HG03432 (cell line): ENCODE measurements around the gene HDAC2.
"Not testable (repeated sequence)": the region's sequence is repeated elsewhere in the genome, so short reads cannot be mapped to it uniquely, and the experiment has no call there.

ENCODE experiments used
- ATAC-seq: cut with Tn5 transposase; IDR thresholded peaks from one replicate; pipeline ENCODE4 v1.9.1; 2021; ENCODE audit warnings: mild to moderate bottlenecking, moderate library complexity; ENCODE audit not compliant: unreplicated experiment

Gene HDAC2

DNA sequence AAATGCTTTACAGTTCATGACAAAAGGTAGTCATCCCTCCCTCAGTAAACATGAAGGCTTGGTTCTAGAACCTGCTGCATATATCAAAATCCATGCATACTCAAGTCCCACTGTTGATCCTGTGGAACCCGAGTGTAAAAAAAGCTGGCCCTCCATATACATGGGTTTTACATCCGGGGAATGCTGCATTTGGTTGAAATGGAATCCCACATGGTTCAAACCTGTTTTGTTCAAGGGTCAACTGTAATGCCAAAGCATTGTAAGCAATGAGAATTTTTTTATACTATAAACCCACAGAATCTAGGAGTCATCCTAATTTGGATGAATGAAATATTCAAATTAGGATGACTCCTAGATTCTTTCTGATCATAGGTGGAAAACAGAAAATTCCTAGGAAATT, 5.9 kb upstream of the HDAC2 start:
- ATAC-seq: no peak

DNA sequence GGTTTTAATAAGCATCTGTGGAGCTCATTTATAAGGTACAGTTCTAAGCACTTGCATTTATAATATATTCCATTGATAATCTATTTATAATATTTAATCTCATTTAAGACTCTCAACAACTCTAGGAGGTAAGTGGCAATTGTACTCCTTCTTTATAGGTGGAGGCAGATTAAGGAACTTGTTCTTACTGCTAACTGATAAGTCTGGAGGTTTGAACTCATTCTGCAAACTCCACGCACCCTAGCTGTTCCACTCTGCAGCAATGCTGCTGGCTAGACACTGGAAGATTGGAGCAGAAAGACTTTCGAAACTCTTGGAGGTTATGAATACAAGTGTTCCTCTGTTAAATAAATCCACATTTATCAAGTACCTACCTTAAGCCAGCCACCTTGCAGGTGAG, 793 bp upstream of the HDAC2 start:
- no peak for ATAC-seq

DNA sequence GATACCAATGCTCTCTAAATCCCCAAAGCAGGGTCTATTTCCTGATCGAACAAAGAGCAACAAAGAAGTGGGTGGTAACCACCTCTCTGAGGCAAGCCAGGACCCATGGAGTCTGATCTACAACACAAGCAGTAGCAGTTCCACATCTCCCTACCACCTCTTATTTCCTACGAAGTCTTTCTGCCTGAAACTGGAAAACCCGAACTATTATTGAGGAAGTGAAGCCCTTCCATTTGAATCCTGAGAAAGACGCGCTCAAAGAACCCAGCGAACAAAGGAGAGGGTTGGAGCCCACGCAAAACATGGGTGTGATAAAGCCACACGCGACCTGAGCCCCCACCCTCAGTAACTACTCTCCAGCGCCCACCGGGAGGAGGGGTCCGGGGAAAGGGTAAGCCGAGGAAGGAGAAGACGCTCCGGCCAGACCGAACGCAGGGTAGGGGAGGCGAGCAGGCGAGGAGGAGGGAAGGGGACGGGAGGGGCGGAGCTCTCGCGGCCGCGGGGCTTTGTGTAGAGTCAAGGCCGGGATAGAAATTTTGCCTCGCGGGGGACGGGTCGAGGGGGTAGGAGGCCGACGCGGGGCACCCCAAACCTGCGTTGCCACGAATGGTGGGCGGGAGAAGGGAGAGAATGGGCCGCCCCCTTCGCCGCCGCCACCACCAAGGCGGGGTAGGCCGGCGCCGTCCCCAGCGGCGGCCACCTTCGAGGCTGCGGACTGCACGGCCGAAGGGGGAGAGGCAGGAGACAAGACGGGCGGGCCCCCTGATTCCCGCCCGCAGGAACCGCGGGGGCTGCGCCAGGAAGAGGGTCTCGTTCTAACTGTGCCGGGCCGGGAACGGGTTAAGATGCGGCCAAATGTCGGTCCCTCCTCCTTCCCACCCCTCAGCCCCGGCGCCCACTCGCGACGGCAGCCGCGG, 802 bp downstream of the HDAC2 start:
- ATAC-seq: peak; percentile 43

GRCh38 chr6:113968472-113968871, 2.5 kb downstream of the HDAC2 start:
- no peak for ATAC-seq

GRCh38 chr6:113967777-113968176, 3.2 kb downstream of the HDAC2 start:
- no peak for ATAC-seq

- ATAC-seq: peak; percentile 76
These were observed 10.2 kb downstream of the HDAC2 start for GRCh38 chr6:113960795-113961194.

GRCh38 chr6:113959235-113959634, 11.7 kb downstream of the HDAC2 start:
- no peak for ATAC-seq

DNA sequence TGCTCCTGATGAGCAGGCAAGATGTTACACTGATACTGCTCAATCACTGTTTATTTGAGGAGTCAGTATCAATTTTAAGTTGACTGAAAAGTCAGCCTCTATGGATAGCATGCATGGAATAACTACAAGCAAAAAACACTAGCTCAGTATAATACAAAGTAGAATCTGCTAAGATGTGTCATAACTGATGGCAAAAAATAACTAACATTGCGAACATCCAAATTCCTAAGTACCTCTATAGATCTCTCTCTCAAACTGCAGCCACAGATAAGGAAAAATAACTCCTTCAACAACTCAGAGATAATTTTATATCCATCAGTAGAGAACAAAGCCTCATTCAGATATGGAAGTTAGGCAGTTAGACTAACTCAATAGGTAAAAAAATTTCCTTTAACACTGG, 16.3 kb downstream of the HDAC2 start:
- ATAC-seq: no peak

GRCh38 chr6:113953346-113953745, 17.6 kb downstream of the HDAC2 start:
- ATAC-seq: no peak

GRCh38 chr6:113949499-113949898, 21.4 kb downstream of the HDAC2 start:
- ATAC-seq: no peak

- ATAC-seq: no peak
These were observed 26.2 kb downstream of the HDAC2 start for GRCh38 chr6:113944701-113945100.

DNA sequence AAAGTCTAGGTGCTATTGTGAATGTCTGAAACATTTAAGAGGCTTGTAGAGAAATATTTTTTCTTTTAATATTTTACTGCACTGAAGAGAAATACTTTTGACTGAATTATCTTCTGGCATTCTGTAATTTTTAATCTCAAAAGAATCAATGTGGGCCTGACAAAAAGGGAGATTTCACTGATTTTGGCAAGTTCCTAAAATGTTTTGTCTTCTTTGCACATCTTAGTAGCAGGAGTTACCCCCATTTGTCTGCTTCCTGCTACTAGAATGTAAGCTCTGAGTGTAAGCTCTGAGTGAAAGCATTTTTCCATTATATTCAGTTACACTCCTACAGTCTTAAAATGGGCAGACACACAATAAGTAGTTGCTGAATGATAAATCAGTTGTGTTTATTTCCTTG, 31.1 kb downstream of the HDAC2 start:
- no peak for ATAC-seq

GRCh38 chr6:113936093-113936934, 34.6 kb downstream of the HDAC2 start:
- ATAC-seq: peak; percentile 88

GRCh38 chr6:113934101-113934500, 36.8 kb downstream of the HDAC2 start:
- ATAC-seq: no peak

DNA sequence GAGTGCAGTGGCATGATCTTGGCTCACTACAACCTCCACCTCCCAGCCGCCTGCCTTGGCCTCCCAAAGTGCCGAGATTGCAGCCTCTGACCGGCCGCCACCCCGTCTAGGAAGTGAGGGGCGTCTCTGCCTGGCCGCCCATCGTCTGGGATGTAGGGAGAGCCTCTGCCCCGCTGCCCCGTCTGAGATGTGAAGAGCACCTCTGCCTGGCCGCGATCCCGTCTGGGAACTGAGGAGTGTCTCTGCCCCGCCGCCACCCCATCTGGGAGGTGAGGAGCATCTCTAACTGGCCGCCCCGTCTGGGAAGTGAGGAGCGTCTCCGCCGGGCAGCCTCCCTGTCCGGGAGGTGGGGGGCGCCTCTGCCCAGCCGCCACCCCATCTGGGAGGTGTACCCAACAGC, 39.0 kb downstream of the HDAC2 start:
- ATAC-seq: not testable (repeated sequence)

DNA sequence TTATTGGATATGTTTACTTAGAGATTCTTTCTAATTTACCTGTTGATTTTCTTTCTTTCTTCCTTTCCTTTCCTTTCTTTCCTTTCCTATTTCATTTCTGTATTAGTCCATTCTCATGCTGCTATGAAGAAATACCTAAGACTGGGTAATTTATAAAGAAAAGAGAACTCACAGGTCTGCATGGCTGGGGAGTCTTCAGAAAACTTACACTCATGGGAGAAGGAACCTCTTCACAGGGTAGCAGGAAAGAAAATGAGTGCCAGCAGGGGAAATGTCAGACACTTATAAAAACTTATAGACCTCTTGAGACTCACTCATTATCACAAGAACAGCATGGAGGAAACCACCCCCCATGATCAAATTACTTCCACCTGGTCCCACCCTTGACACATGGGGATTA, 40.8 kb downstream of the HDAC2 start:
- ATAC-seq: no peak

- no peak for ATAC-seq
These were observed 43.9 kb downstream of the HDAC2 start for GRCh38 chr6:113927001-113927400.

DNA sequence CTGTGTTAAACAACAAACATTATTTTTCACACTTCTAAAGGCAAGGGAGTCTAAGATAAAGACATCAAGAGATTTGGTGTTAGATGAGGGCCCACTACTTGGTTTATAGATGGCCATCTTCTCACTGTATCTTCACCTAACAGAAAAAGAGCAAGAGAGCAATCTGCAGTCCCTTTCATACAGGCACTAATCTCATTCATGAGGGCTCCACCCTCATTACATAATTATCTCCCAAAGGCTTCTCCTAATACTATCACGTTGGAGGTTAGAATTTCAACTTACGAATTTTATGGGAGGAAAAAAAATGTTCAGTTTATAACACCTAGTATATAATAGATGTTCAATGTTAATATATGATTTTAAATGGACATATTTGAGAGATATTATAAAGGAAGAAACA, 45.6 kb downstream of the HDAC2 start:
- no peak for ATAC-seq

DNA sequence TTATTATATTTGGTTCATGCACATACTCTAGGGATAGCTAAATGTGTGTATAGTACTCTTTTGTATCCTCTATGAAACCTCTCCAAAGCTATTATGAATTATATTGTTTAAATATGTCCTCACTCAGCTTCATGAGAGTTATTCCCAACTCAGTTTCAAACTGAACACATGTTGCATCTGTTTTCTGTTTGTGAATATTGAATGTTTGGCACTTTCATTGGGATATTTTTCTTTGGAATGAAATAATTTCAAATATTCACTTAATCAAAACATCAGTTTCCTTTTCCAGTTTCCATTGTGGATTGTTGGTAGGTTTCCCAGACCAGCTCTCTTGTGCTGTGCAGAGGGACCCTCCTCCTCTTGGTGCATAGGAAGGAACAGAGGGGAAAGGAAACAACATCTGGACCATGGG, 46.6 kb downstream of the HDAC2 start:
- ATAC-seq: no peak

DNA sequence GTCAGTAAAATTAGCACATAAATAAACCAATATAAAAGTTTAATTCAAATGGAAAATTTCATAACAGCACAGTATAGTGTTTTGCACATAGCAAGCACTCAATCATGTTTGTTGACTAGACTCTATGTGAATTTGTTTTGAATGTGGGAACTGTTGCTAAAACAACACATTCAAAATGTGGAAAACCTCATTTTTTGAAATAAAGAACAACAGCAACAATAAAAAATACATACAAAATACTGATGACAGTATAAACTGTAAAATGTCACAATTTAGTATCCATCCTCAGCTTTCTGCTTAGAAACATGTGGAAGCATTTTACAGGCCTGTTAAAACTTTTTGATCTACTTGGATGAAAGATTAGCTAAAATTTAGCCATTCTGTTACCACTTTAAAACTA, 47.4 kb downstream of the HDAC2 start:
- no peak for ATAC-seq

GRCh38 chr6:113921299-113921904, 49.5 kb downstream of the HDAC2 start:
- ATAC-seq: no peak
